T-helper 17 cell (primary cell): ENCODE data around the gene TBC1D9. TPM values are rescaled to one million over a fixed set of nuclear protein-coding genes. Genes with fewer than 3 reads are reported as not detected.
"Not testable (repeated sequence)": the region's sequence is repeated elsewhere in the genome, so short reads cannot be mapped to it uniquely, and the experiment has no call there.

Experiments
- ATAC-seq: fragments of 150-1000 bp; cut with Tn5 transposase; 2 replicates; pipeline ENCODE4 v1.10.0; 2021; ENCODE audit warnings: mild to moderate bottlenecking, moderate library complexity
- DNase-seq, 3 donors: peaks; one replicate each; pipeline versions ENCODE4 v3.0.0 to v3.0.0-alpha.2; 2020 to 2021
- H3K9me3 ChIP-seq: one replicate; pipeline ENCODE4 v1.7.0; 2013; ENCODE audit warnings: low read length, mild to moderate bottlenecking; ENCODE audit not compliant: control insufficient read depth, poor library complexity, severe bottlenecking
- H3K27ac Mint-ChIP-seq: one replicate; pipeline ENCODE4 v1.8.0; 2022; ENCODE audit warnings: mild to moderate bottlenecking, moderate library complexity, mixed read lengths
- H3K27me3 Mint-ChIP-seq: one replicate; pipeline ENCODE4 v1.8.0; 2022; ENCODE audit warnings: mixed read lengths
- H3K36me3 Mint-ChIP-seq: one replicate; pipeline ENCODE4 v1.8.0; 2022; ENCODE audit warnings: low read depth, mixed read lengths
- H3K4me1 Mint-ChIP-seq: one replicate; pipeline ENCODE4 v1.8.0; 2022; ENCODE audit warnings: mild to moderate bottlenecking, mixed read lengths
- H3K4me3 Mint-ChIP-seq: one replicate; pipeline ENCODE4 v1.8.0; 2022; ENCODE audit warnings: mild to moderate bottlenecking, moderate library complexity, mixed read lengths
- total RNA-seq, 4 donors: library from RNA in 2 of 4; stranded (reverse) in 2 of 4; gene quantifications; one replicate each; pipeline ENCODE4 v1.2.3 and lab custom pipeline; 2022 to 2026

TBC1D9 gene
- 1 to 10 TPM in 1 of 2 donors, under 1 TPM in 1; 0.76 to 3.1 TPM for total RNA-seq
- 0.68 to 0.70 reads per million in 2 donors for total RNA-seq (lab: John Stamatoyannopoulos, UW)

DNA sequence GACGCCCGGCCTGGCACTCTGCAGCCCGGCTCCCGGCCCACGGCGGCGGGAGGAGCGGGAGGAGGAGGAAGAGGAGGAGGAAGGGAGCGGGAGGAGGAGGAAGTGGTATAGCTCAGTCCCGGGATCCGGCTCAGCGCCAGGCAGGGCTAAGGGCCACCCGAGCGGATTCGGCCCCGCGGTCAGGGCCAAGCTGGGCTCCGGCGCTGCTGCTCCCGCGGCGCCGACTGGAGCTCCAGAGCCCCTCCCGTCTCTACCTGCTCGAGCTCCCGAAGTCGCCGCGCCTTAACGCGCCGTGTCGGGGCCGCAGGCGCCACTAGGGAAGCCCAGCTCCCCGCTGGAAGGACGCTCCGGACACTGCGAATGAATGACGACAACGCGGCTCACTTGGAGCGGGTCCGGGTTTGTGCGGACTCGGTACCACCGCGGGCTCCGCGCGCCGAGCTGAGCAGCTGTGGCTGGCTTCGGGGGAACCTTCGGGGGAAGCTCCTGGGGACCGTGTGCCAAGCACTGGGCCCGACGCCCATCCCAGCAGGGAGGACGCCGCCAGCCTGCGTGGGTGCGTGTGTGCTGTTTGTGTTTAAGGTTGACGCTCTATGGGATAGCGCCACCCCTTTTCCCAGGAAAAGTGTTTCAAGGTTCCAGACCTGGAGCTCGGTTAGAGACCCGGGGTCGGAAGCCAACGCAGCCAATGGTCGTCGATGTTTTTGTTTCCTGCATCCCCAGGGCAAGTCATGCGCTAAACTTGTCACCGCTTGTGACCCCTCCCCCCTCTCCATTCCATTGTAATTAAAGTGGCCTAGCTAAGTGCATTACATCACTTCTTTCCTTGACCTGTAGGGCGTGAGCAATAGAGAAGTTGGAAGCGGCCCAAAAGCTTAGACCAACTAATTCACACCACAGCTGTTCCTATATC is at the start of gene TBC1D9:
Gene TBC1D9, minus strand, starts transcription at position 67 of the 913 bp plus-strand sequence. CDS start 340 bp downstream, outside the sequence.
- H3K4me1 Mint-ChIP-seq, result peaks cover 4% of the 10 kb centered on the region
- H3K27me3 Mint-ChIP-seq, result peaks cover 61% of the 10 kb centered on the region
- H3K9me3 ChIP-seq, result no peaks in the 10 kb centered on the region
- ATAC-seq (peak; percentile 64), DNase-seq (no peak)
- no peaks in the 10 kb centered on the region for H3K36me3 Mint-ChIP-seq
- peak within 1 kb of the TSS; percentile 63 for H3K4me3 Mint-ChIP-seq
- H3K27ac Mint-ChIP-seq, result no peak within 1 kb of the TSS

GRCh38 chr4:140805293-140805692 is 49.1 kb upstream of the TBC1D9 start:
- no peak for ATAC-seq
- Mint-ChIP-seq H3K4me3 (no peak overlapping the region), H3K4me1 (no peaks in the 10 kb centered on the region), H3K27me3 (peaks cover 11% of the 10 kb centered on the region), H3K36me3 (peaks cover 3% of the 10 kb centered on the region), H3K27ac (no peak overlapping the region)
- DNase-seq, result no peak
- no peaks in the 10 kb centered on the region for H3K9me3 ChIP-seq

DNA sequence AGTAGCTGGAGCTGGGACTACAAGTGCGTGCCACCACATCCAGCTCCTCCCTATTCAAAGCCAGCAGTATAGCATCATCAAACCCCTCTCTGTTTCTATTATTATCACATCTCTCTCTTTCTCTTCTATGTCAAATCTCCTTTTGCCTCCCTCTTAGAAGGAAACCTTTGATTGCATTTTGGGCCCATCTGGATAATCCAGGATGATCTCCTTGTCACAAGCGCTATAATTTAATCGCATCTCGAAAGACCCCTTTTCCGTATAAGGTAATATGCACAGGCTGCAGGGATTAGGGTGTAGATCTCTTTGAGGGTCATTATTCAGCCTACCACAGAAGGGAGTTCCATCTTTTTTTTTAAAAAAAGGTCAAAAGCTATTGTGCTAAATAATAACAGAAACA is 46.4 kb upstream of the TBC1D9 start:
- ATAC-seq (no peak), DNase-seq (no peak)
- Mint-ChIP-seq H3K27me3 (peaks cover 9% of the 10 kb centered on the region), H3K4me1 (no peaks in the 10 kb centered on the region), H3K36me3 (no peaks in the 10 kb centered on the region), H3K4me3 (no peak overlapping the region), H3K27ac (no peak overlapping the region)
- H3K9me3 ChIP-seq, result no peaks in the 10 kb centered on the region

DNA sequence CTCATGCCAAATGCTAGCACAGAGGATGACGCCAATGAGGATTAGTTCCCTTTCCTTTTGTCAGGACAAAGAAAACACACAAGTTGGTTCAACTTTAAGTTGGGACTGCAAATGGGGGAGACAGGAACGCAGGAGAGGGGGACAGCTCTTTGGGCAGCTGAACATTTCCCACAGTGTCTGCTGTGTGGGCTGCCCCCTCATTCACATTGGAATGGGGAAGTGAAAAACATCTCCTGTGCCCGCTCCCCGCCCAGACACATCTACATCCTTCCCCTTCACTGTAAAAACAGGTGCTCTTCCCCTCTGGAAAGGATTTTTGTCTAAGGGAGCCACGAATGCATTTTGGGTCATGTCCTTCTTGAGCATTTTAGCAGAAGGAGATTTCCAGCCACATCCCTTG is 44.5 kb upstream of the TBC1D9 start:
- Mint-ChIP-seq H3K27ac (no peak overlapping the region), H3K4me3 (no peak overlapping the region), H3K27me3 (peaks cover 9% of the 10 kb centered on the region), H3K36me3 (no peaks in the 10 kb centered on the region), H3K4me1 (no peaks in the 10 kb centered on the region)
- DNase-seq, result no peak
- no peak for ATAC-seq
- H3K9me3 ChIP-seq, result no peaks in the 10 kb centered on the region

GRCh38 chr4:140799686-140800225 is 43.6 kb upstream of the TBC1D9 start:
- H3K9me3 ChIP-seq, result no peaks in the 10 kb centered on the region
- Mint-ChIP-seq H3K36me3 (no peaks in the 10 kb centered on the region), H3K4me1 (no peaks in the 10 kb centered on the region), H3K4me3 (no peak overlapping the region), H3K27ac (no peak overlapping the region), H3K27me3 (peaks cover 9% of the 10 kb centered on the region)
- DNase-seq, result no peak
- ATAC-seq, result no peak

DNA sequence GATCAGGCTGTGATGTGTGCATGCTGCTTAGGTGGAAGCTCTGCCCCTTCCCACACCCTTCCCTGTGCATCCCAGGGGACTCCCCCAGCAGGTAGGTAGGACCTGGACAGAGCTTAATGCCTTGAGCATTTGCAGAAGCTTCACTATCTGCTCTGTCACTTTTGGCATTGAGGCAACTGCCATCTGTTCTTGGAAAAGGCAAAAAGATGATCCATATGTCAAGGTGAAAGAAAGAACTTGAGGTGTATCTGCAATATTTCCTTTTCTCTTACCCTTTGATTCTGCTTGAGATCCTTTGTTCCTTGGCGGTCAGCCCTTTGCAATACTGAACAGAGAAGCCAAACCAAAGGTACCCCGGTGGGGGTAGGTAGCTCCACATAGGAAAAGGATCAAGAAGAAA is 37.1 kb upstream of the TBC1D9 start:
- peaks cover 5% of the 10 kb centered on the region for H3K27me3 Mint-ChIP-seq
- ATAC-seq, result no peak
- H3K4me1 Mint-ChIP-seq, result no peaks in the 10 kb centered on the region
- H3K9me3 ChIP-seq, result no peaks in the 10 kb centered on the region
- no peak overlapping the region for H3K4me3 Mint-ChIP-seq
- H3K27ac Mint-ChIP-seq, result no peak overlapping the region
- no peak for DNase-seq
- peaks cover 2% of the 10 kb centered on the region for H3K36me3 Mint-ChIP-seq

DNA sequence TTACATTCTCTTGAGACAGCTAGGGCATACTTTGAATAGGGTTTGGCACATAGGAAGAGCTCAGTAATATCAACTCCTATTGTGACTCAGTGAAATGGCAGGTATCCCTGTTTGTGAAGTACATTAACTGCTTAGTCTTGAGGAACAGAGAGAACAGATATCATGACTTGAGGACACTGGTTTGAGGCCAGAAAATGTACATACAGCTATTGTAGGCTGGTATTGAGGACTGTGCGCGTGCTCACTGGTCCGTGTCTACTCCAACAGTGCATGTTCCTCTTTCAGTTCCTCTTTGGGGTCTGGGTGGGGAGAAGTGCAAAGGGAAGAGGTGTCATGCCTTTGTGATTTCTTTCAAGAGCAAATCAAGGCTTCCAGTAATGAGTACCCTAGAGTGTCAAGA is 34.6 kb upstream of the TBC1D9 start:
- DNase-seq (no peak), ATAC-seq (peak; percentile 81)
- Mint-ChIP-seq H3K36me3 (peaks cover 2% of the 10 kb centered on the region), H3K27ac (no peak overlapping the region), H3K27me3 (no peaks in the 10 kb centered on the region), H3K4me3 (no peak overlapping the region), H3K4me1 (no peaks in the 10 kb centered on the region)
- H3K9me3 ChIP-seq, result no peaks in the 10 kb centered on the region

GRCh38 chr4:140790171-140790570 is 34.0 kb upstream of the TBC1D9 start:
- Mint-ChIP-seq H3K4me1 (no peaks in the 10 kb centered on the region), H3K36me3 (peaks cover 2% of the 10 kb centered on the region), H3K27me3 (no peaks in the 10 kb centered on the region), H3K4me3 (no peak overlapping the region), H3K27ac (no peak overlapping the region)
- DNase-seq (no peak), ATAC-seq (no peak)
- no peaks in the 10 kb centered on the region for H3K9me3 ChIP-seq

GRCh38 chr4:140789759-140790158 is 33.6 kb upstream of the TBC1D9 start:
- ATAC-seq, result no peak
- H3K4me3 Mint-ChIP-seq, result no peak overlapping the region
- H3K9me3 ChIP-seq, result no peaks in the 10 kb centered on the region
- H3K27me3 Mint-ChIP-seq, result no peaks in the 10 kb centered on the region
- no peak overlapping the region for H3K27ac Mint-ChIP-seq
- H3K4me1 Mint-ChIP-seq, result no peaks in the 10 kb centered on the region
- H3K36me3 Mint-ChIP-seq, result peaks cover 2% of the 10 kb centered on the region
- DNase-seq, result no peak

DNA sequence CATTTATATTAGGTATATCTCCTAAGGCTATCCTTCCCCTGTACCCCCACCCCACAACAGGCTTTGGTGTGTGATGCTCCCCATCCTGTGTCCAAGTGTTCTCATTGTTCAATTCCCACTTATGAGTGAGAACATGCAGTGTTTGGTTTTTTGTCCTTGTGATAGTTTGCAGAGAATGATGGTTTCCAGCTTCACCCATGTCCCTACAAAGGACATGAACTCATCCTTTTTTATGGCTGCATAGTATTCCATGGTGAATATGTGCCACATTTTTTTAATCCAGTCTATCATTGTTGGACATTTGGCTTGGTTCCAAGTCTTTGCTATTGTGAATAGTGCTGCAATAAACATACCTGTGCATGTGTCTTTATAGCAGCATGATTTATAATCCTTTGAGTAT is 26.6 kb upstream of the TBC1D9 start:
- not testable (repeated sequence) for H3K4me1 Mint-ChIP-seq, ATAC-seq, H3K27me3 Mint-ChIP-seq, H3K27ac Mint-ChIP-seq, DNase-seq, H3K9me3 ChIP-seq, H3K4me3 Mint-ChIP-seq, H3K36me3 Mint-ChIP-seq

GRCh38 chr4:140781596-140781995 is 25.4 kb upstream of the TBC1D9 start:
- DNase-seq (no peak), ATAC-seq (no peak)
- Mint-ChIP-seq H3K4me1 (no peaks in the 10 kb centered on the region), H3K4me3 (no peak overlapping the region), H3K36me3 (no peaks in the 10 kb centered on the region), H3K27me3 (no peaks in the 10 kb centered on the region), H3K27ac (no peak overlapping the region)
- H3K9me3 ChIP-seq, result no peaks in the 10 kb centered on the region

DNA sequence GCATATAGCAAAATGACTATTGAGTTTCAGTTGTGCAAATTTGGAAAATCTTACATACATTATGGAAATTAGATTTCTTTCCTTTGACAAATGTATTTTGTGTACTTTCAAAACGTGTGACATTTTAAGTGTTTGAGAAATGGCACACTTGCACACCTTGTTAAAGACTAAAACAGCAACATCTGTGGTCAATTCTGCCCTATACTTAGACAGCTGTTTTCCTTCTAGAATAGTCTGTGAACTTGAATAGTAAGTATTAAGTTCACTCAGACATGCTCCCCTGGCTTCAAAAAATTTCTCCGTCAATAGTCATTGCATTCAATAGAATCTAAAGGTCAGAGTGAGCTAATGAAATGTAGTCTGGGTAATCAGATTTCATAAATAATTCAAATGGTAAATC is 21.7 kb upstream of the TBC1D9 start:
- H3K36me3 Mint-ChIP-seq, result peaks cover 3% of the 10 kb centered on the region
- no peaks in the 10 kb centered on the region for H3K9me3 ChIP-seq
- peaks cover 6% of the 10 kb centered on the region for H3K27me3 Mint-ChIP-seq
- H3K4me1 Mint-ChIP-seq, result no peaks in the 10 kb centered on the region
- no peak overlapping the region for H3K4me3 Mint-ChIP-seq
- no peak for ATAC-seq
- no peak for DNase-seq
- no peak overlapping the region for H3K27ac Mint-ChIP-seq

DNA sequence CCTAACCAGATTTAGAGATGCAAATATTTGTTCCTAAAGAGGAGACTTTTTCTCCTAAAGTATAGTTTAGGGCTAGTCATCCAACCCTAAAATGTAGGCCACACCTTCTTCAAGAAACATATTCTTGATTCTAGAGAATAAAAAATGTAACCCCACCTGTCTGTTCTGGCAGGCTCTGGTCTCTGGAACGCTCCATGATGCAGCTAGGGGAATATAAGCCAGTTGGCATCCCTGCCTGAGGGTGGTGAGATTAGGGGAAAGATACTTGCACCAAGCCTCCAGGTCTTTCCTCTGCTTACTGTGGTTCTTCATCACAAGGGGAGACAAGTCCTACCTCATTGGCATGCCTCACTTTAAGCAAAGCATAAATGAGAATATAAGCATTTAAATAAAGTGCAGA is 21.2 kb upstream of the TBC1D9 start:
- no peaks in the 10 kb centered on the region for H3K9me3 ChIP-seq
- Mint-ChIP-seq H3K27ac (no peak overlapping the region), H3K4me3 (no peak overlapping the region), H3K27me3 (peaks cover 8% of the 10 kb centered on the region), H3K36me3 (peaks cover 4% of the 10 kb centered on the region), H3K4me1 (no peaks in the 10 kb centered on the region)
- no peak for DNase-seq
- ATAC-seq, result no peak

- no peak overlapping the region for H3K4me3 Mint-ChIP-seq
- H3K4me1 Mint-ChIP-seq, result no peaks in the 10 kb centered on the region
- H3K36me3 Mint-ChIP-seq, result peaks cover 4% of the 10 kb centered on the region
- ATAC-seq (no peak), DNase-seq (no peak)
- no peaks in the 10 kb centered on the region for H3K9me3 ChIP-seq
- peaks cover 8% of the 10 kb centered on the region for H3K27me3 Mint-ChIP-seq
- H3K27ac Mint-ChIP-seq, result no peak overlapping the region
These were observed 20.4 kb upstream of the TBC1D9 start for GRCh38 chr4:140776556-140776955.
